ENCODE measurements around the gene HMGB2. TPM values are rescaled to one million over a fixed set of nuclear protein-coding genes. Genes with fewer than 3 reads are reported as not detected.

Gene HMGB2
- 222 and 277 TPM in 2 replicates for total RNA-seq

DNA sequence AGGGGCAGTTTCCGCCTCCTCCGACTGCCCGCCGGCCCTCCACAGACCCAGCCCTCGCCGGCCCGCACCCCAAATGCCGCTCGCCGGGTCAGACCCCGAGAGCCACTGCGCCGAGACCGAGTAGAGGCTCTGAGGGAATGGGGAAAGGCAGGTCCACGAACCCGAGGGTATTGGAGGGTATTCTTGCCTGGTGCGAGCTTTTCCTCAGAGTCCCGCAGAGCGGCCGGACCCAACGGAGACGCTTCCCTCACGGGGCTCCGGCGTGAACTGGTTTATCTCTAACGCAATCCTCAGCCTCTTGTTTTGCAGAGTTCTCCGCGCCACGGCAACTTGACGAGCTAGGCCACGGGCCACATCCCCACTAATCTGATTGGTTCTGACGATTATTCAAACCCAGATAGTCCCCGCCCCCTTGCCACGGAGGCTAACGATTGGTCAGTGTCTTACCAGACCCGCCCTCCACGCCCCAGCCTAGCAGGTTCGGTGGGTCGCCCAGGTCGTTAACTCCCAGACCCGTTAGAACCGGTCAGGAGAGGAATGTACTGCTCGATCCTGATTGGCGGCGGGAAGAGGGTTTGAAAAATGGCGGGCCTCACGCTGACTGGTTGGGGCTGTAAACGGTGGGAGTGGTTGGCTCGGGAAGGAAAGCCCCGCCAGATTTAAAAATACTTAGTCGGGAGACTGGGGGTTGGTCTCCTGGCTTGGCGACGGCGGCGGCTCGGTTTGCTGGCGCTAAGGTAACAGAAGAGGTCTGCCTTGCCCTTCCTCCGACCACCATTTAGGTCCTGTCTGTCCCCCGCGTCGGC, at the start of gene HMGB2:
Gene HMGB2, minus strand, starts transcription at position 274 of the 806 bp plus-strand sequence. CDS start 709 bp downstream, outside the sequence.
- TF ChIP-seq, protein P1, sequence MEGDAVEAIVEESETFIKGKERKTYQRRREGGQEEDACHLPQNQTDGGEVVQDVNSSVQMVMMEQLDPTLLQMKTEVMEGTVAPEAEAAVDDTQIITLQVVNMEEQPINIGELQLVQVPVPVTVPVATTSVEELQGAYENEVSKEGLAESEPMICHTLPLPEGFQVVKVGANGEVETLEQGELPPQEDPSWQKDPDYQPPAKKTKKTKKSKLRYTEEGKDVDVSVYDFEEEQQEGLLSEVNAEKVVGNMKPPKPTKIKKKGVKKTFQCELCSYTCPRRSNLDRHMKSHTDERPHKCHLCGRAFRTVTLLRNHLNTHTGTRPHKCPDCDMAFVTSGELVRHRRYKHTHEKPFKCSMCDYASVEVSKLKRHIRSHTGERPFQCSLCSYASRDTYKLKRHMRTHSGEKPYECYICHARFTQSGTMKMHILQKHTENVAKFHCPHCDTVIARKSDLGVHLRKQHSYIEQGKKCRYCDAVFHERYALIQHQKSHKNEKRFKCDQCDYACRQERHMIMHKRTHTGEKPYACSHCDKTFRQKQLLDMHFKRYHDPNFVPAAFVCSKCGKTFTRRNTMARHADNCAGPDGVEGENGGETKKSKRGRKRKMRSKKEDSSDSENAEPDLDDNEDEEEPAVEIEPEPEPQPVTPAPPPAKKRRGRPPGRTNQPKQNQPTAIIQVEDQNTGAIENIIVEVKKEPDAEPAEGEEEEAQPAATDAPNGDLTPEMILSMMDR (conservative IDR thresholded peaks at IDR 0.05; ENCODE audit: low read depth, low read length), result no peak
- DNase-seq (ENCODE audit: low read depth), result peak; percentile 99
- peak within 1 kb of the TSS; percentile 98 for H3K4me3 ChIP-seq (ENCODE audit: low read depth, low read length)

DNA sequence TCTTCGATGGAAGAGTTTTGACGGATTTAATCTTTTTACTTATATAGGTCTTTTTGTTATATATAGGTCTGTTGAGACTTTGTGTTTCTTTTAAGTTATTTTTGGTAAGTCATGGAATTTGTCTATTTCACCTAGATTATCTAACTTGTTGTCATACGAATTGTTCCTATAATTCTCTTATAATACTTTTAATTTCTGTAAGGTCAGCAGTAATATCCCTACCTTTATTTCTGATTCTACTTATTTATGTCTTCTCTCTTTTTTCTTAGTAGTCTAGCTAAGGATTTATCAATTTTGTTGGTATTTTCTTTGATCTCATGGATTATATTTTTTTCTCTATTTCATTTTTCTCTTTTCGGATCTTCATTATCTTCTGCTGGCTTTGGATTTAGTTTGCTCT, 48.2 kb upstream of the HMGB2 start:
- TF ChIP-seq, protein P1 (conservative IDR thresholded peaks at IDR 0.05; ENCODE audit: low read depth, low read length), result no peak
- no peak overlapping the region for H3K4me3 ChIP-seq (ENCODE audit: low read depth, low read length)
- DNase-seq (ENCODE audit: low read depth), result no peak

DNA sequence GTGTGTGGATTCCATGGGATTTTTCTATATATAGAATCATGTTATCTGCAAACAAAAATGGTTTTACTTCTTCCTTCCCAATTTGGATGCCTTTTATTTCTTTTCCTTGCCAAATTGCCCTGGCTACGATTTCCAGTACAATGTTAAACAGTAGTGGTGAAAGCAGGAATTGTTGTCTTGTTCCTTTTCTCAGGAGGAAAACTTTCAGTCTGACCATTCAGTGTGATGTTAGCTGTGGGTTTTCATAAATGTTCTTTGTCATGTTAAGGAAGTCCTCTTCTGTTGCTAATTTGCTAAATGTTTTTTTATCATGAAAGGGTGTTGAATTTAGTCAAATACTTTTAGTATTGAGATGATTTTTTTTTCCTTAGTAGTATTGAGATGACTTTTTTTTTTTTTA, 47.5 kb upstream of the HMGB2 start:
- no peak for DNase-seq (ENCODE audit: low read depth)
- TF ChIP-seq, protein P1 (conservative IDR thresholded peaks at IDR 0.05; ENCODE audit: low read depth, low read length), result no peak
- no peak overlapping the region for H3K4me3 ChIP-seq (ENCODE audit: low read depth, low read length)

DNA sequence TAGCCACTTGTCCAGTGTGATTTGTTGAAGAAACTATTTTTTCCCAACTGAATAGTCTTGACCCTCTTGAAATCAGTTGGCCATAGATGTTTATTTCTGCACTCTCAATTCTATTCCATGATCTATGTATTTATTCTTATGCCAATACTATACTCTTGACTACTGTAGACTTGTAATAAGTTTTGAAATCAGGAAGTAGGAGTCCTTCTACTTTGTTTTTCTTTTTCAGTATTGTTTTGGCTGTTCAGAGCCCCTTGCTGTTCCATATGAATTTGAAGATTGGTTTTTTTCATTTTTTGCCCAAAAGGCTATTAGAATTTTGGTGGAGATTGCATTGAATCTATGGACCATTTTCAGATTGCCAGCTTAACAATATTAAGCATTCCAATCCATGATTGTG, 46.8 kb upstream of the HMGB2 start:
- TF ChIP-seq, protein P1 (conservative IDR thresholded peaks at IDR 0.05; ENCODE audit: low read depth, low read length), result no peak
- DNase-seq (ENCODE audit: low read depth), result no peak
- H3K4me3 ChIP-seq (ENCODE audit: low read depth, low read length), result no peak overlapping the region

DNA sequence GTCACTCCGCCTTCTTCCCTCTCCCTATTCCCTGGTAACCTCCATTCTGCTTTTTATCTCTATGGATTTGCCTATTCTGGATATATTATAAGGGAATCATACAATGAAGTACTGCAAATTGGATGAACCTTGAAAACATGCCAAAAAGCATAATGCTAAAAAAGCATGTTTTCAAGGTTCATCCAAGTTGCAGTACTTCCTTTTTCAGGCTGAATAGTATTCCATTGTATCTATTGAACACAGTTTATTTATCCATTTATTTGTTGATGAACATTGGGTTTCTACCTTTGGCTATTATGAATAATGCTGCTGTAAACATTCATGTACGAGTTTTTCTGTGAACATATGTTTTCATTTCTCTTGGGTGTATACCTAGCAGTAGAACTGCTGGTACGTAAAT, 45.8 kb upstream of the HMGB2 start:
- TF ChIP-seq, protein P1 (conservative IDR thresholded peaks at IDR 0.05; ENCODE audit: low read depth, low read length), result no peak
- no peak overlapping the region for H3K4me3 ChIP-seq (ENCODE audit: low read depth, low read length)
- no peak for DNase-seq (ENCODE audit: low read depth)

DNA sequence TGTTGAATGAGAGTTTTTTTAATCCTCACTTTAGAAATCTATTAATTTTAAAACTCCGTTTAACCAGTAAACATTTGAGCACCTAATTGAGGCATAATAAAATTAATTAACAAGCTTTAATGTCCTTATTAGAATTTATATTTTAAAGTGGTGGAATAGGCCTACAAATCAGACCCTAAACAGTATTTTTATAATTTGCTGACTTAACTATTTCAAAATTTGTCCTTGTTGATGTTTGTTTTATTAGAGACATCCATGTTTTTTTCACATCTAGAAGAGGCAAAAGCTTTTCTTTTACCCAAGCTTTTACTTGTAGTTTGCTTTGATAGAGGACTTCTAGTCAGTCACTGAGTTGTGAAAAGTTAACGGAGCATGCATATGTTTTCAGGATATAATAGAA, 40.4 kb upstream of the HMGB2 start:
- no peak overlapping the region for H3K4me3 ChIP-seq (ENCODE audit: low read depth, low read length)
- no peak for DNase-seq (ENCODE audit: low read depth)
- TF ChIP-seq, protein P1 (conservative IDR thresholded peaks at IDR 0.05; ENCODE audit: low read depth, low read length), result no peak

All from epithelial cell of proximal tubule (primary cell).